Stimulated activated CD4-positive, alpha-beta T cell treated with anti-CD3 and anti-CD28 coated beads, TNF-alpha, amount 100 ng/mL, for 24 hours (primary cell): ENCODE results near the gene ANKRD33.

Experiments
- DNase-seq, 3 experiments: peaks; one replicate each; pipeline ENCODE4 v3.0.0-alpha.2; 2020; ENCODE audit warnings: low read depth in 3 of 3

Gene ANKRD33

DNA sequence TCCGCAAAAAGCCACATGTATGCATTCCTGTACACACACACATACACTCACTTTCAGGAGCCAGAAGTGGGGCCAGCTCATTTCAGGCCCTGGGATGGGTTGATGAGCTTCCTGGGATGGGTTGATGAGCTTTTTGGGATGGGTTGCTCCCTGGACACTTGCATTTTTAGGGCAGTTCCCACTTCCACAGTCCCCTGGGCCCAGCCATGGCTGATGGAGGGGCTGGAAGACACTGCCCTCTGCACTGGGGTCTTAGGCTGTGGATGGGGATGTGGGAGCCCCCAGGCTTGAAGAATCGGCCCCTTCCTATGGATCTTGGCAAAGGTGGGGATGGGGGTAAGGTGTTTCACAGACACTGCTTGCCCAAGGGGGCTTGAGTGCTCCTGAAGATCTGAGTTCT is 32.1 kb downstream of the ANKRD33 start:
- no peak for DNase-seq

GRCh38 chr12:51921017-51921725 is 33.3 kb downstream of the ANKRD33 start:
- DNase-seq: no peak

- no peak for DNase-seq
Observed at GRCh38 chr12:51922146-51922545, 34.2 kb downstream of the ANKRD33 start.

GRCh38 chr12:51922762-51923505 is 35.0 kb downstream of the ANKRD33 start:
- no peak for DNase-seq

DNA sequence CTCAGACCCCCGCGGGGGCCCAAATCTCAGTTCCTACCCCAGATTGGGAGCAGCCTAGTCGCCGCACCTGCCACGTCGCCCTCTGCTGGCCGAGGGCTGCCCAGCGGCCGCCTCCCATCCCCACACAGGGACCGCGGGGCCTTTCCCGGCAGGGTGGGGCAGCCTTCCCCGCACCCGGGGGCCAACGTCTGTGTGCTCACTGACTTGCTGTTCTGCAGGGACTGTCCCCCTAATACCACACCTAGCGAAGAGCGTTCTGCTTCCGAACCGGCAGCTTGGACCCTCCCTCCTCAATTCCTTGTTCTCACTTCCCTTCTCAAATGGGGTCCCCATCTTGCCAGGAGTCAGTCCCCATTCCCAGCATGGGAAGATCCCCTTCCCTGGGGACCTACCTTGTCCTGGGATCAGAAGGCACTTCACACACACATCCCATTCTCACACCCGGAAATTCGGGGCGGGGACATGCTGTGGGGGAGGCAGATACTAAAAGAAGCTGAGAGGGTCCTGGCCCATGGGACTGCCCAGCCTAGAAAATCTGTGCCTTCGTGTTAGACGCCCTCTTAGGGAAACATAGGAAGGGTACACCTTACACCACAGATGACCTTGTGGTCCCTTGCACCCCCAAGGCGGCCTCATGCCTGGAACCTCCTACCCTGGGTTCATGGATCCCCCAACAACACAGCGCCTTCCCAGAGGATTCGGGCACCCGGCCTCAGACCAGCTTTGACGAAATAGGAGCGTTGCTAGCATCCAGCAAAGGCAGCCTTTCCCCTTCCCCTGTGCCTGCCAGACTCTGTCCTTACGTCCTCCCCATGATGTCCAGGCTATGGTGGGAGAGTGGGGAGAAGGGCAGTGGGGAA is 35.8 kb downstream of the ANKRD33 start:
- DNase-seq: peak; percentile 14 to 58 (median 30)

DNA sequence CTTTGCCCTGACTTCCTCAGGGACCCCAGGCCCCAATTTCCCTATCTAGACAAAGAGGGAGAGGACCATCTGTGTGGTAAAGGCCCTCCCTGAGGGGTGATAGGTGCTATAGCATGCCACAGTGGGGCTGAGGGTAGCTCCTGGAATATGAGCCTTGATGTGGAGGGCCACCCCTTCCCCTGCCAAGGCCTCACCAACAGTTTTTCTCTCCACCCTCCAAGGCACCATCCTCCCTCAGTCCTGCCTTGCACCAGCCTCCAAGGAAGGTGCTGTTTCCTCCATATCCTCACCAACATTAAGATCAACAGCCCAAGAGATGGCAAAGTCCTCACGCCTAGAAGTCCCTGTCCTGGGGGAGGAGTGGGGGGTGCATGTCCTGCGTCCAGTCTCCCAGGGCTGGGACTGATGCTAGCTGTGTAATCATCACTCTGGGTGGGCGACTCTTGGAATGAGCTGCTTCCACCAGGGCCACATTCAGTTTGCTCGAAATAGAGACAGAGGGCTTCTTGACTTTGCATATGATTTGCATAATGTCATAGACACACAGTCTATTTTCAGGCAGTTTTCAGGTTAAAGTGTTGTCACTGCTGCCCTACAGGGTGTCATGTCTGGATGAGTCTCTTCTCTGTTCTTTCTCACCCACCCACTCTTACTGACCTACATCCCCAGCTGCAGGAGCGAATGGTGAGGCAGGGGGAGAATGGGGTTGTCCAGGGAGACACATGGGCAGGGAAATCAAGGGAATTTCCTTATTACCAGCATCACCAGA is 36.8 kb downstream of the ANKRD33 start:
- no peak for DNase-seq

- DNase-seq: no peak
Observed at GRCh38 chr12:51925346-51926063, 37.6 kb downstream of the ANKRD33 start.

DNA sequence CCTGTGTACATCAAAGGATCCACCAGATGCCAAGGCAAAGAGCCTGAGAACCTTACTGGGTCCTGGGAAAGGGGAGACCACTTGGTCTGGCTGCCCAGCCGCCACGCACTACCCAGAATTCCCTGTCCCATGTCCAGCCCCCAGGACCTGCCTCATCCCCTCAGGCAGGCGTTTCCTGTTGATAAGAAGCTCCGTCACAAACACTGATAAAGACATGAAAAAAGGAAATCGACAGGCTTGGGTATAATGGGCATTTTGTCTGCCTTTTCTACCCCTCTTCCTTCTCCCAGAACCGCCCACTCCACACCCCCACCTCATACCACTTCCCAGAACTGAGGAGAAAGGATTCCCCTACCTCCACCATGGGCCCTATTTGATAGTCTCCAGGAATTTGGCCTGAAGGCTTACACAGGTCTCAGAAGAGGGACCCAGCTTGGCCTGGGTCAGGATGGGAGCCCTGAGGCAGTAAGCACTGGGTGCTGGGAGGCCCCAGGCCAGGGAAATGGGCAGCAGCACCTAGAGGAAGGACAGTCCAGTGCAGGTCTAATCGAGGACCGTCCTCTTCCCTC is 38.2 kb downstream of the ANKRD33 start:
- DNase-seq: no peak

GRCh38 chr12:51926718-51927117 is 38.8 kb downstream of the ANKRD33 start:
- peak in 2 of 3 experiments; percentile 22 to 55 for DNase-seq

DNA sequence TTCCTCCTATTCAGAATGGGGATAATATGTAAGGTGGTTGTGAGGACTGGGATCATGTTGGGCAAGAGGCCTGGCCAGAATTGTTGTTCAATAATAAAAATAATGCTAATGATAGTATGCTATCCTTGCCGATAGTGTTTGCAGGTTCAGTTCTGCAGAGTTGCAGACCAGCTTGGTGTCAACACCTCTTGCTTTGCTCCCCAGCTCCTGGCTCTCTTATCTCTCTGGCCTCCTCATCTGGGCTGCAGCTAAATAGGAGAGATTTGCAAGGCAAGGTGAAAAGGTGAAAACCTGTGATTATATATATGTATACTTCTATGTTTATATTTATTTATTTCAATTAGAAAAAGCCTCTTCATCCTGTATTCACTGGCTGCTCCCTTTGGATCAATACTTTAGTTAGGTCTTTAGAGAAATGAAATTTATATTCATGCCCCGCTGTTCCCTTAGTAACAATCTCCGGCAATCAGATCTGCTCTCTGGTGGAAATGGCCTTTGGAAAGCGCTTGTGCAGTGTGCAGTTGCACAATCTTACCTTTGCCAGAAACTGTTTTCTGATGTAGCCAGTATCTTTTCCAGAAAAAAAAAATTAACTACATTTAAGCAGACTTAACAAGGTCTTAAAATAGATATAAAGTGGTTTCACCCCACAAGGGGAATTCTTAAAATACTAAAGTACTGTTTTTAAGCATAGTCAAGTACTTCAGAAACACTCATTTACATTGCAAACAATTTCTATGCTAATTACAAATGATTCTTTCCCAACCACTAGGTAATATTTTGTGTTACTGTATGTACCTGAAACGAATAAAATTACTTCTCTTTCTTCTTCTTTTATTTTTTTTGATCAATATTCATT is 44.5 kb downstream of the ANKRD33 start:
- no peak for DNase-seq

DNA sequence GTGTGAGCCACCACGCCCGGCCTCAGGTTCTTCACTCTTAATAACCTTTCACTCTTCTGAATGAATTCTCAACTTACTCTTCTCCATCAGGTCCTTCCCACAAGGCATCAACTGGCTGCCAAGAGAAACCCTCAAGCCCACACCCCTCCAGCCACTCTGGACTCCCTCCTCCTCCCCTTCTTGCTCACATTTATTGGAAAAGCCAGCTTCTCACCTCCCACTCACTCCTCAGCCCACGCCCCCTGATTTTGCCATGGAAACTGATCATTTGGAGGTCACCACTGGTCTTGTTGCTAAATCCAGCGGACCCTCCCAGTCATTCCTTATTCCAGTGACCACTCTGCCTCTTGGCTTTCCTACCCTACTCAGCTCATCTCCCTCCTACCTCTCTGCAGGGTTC is 46.2 kb downstream of the ANKRD33 start:
- DNase-seq: no peak

DNA sequence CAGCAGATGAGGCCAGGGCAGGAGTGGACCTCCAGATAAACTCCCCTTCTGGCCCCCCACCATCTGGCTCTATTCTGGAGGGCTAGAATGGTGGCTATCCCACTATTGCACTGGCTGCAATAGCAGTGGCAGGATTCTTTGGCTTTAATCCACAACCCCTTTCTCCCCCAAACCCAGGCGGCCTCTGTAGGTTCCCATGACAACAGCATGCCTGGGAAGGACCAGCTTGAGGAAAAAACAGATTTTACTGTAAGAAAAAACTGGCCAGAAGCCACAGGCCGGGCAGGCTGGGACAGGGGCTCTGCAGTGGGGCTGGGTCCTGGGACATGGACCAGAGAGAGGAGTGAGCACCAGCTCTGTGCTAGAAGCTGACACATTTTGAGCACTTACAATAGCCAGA is 50.0 kb downstream of the ANKRD33 start:
- DNase-seq: no peak

- no peak for DNase-seq
Observed at GRCh38 chr12:51938726-51939125, 50.8 kb downstream of the ANKRD33 start.

- no peak for DNase-seq
Observed at GRCh38 chr12:51941011-51941581, 53.2 kb downstream of the ANKRD33 start.
